Heart left ventricle (tissue), 16 donors: ENCODE results near the gene POLD4. TPM values are rescaled to one million over a fixed set of nuclear protein-coding genes. Genes with fewer than 3 reads are reported as not detected.
A peak's percentile ranks its signal among the peaks of the same experiment; 100 is the strongest.

ENCODE experiments used
- ATAC-seq, 4 donors: fragments of 200-7000 bp; cut with Tn5 transposase; one replicate each; pipeline ENCODE4 v1.9.1; 2020 to 2022; ENCODE audit warnings: moderate library complexity in 4 of 4, mild to moderate bottlenecking in 3 of 4, moderate number of reproducible peaks in 1 of 4
- DNase-seq, 5 donors: peaks; one replicate each; pipeline ENCODE4 v3.0.0-alpha.2; 2020
- H3K27ac ChIP-seq, 12 donors: fragments of 200-600 bp; sonication (generic) in 4 of 12; one replicate each; pipeline versions ENCODE4 v1.5.0 to v1.8.0; 2016 to 2022; ENCODE audit warnings: mild to moderate bottlenecking in 2 of 12
- H3K27me3 ChIP-seq, 9 donors: fragments of 200-600 bp; sonication (generic) in 2 of 9; one replicate each; pipeline versions ENCODE4 v1.5.1 to v1.8.0; 2016 to 2022; ENCODE audit warnings: mild to moderate bottlenecking in 3 of 9
- H3K36me3 ChIP-seq, 9 donors: fragments of 200-600 bp; sonication (generic) in 2 of 9; one replicate each; pipeline versions ENCODE4 v1.5.0 to v1.8.0; 2018 to 2022; ENCODE audit warnings: mild to moderate bottlenecking in 2 of 9
- H3K4me1 ChIP-seq, 12 donors: fragments of 200-600 bp; sonication (generic) in 4 of 12; one replicate each; pipeline versions ENCODE4 v1.5.0 to v1.8.0; 2016 to 2022; ENCODE audit warnings: mild to moderate bottlenecking in 3 of 12
- H3K4me3 ChIP-seq, 12 donors: fragments of 200-600 bp; sonication (generic) in 4 of 12; one replicate each; pipeline versions ENCODE4 v1.5.0 to v1.8.0; 2017 to 2022; ENCODE audit warnings: mild to moderate bottlenecking in 9 of 12, moderate library complexity in 4 of 12
- H3K9me3 ChIP-seq, 12 donors: fragments of 200-600 bp; sonication (generic) in 4 of 12; one replicate each; pipeline versions ENCODE4 v1.5.0 to v1.8.0; 2016 to 2022; ENCODE audit warnings: mild to moderate bottlenecking in 1 of 12
- POLR2A ChIP-seq, 2 donors: fragments of 450-650 bp; IDR thresholded peaks; one replicate each; pipeline ENCODE4 v1.6.1; 2017; ENCODE audit warnings: antibody characterized with exemption in 2 of 2, mild to moderate bottlenecking in 2 of 2, moderate library complexity in 2 of 2
- WGBS, 4 donors: extraction: QIAGEN DNeasy Blood & Tissue Kit in 2 of 4; methylation state at CpG; one replicate each; pipeline versions ENCODE4 v1.1.5 to v1.1.7; 2013 to 2018; 5-methylcytosine and 5-hydroxymethylcytosine counted together
- intact Hi-C, 10 donors: fragments of 100-400 bp; cut with DNase I; formaldehyde crosslinking; loops; one replicate each; pipeline versions ENCODE4 v1.11.1 to v1.14.2; 2022
- polyA plus RNA-seq, 2 donors: library from polyadenylated mRNA; stranded (reverse); fragments of 200-250 nt; gene quantifications; one replicate each; pipeline ENCODE4 v1.2.3, GENCODE V29; 2013
- total RNA-seq, 9 donors: library from RNA; depleted of rRNA in 2 of 9; stranded (reverse); fragments of >200 nt in 2 of 9; fragmentation: NEBNext Ultra II Directional in 3 of 9; extraction: Animal tissue kit (Norgen Biotek cat#: 25700) in 3 of 9; gene quantifications; one replicate each; pipeline versions ENCODE4 v1.1.0 to v1.2.4, GENCODE V29; 2016 to 2023
- TF ChIP-seq, protein P1 (sequence below), 12 donors: fragments of 200-600 bp; sonication (generic) in 4 of 12; IDR thresholded peaks; one replicate each; pipeline versions ENCODE4 v1.5.0 to v1.8.0; 2018 to 2022; ENCODE audit warnings: antibody characterized with exemption in 12 of 12, mild to moderate bottlenecking in 5 of 12
- donor health status: ischemic (EF 13 %, LVEDD 7.1; RV severe dilation, severe dysfunction).
- donor health status: healthy with polysubstance abuse.
- donor health status: DM: no; HTN: yes; CAD: no.
- donor health status: DM: no; HTN: no; CAD: no.
- donor health status: ischemic (EF 25% LVEDD 6.9; RV normal size, moderate dysfunction).
- donor health status: ischemic (EF 25% LVEDD 5.7; RV mildly dilated, moderate dysfunction).
- donor health status: healthy.
- donor health status: DM: yes; HTN: yes; CAD: no.
- donor health status: ischemic (EF 35%, LVEDD 5.7; RV mildly dilated, moderate dysfunction).
- donor health status: nonischemic (EF 11% LVEDD 7.7; RV severe dilation, severe dysfunction).
- donor health status: DM: yes; HTN: yes; CAD: no.
- donor health status: PGD.
- donor health status: ischemic (EF 29% LVEDD 5.4; RV normal size, mild dysfunction).
- donor health status: nonischemic (EF 23%, LVEDD 6.1; RV moderate dilation, normal function).

The POLD4 gene
- total and polyA plus RNA-seq, 11 donors: 36.0 to 164 (median 59.1) TPM

DNA sequence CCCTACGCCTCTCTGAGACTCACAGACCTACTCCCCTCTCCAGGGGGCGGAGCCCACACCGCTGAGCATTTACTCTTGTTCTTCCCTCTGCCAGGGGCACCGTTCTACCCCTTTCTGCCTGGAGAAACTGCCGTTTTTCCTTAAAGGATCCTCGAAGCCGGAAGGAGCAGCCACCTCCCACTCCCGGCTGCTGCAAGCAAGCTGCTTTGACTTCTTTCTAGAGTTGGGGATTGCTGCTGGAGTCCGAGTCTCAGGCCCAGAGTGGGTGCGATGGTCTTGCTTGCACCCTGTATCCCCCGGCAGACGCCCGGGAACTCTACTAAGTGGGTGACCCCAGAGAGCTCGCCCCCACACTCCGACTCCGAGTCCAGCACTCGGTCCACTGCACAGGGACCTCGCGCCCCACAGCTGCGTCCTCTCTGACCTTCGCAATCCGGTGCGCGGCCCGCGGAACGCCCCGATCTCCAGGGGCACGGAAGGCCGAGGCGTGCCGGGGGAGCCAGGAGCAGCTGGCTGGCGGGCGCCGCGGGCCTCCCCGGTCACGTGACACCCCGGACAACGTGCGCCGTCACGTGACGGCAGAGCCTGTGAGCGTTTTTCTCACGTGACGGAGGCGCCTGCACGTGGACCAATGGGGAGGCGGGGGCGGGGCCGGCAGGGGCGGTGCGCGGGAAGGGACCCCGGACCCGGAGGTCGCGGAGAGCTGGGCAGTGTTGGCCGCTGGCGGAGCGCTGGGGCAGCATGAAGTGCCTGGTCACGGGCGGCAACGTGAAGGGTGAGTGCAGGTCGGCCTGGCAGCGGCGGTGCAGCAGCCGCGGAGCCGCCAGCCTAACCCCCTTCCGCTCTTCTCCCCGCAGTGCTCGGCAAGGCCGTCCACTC lies 38.2 kb upstream of the POLD4 start, which contains the start of gene RAD9A:
RAD9A (plus strand) TSS at position 683 of the 879 bp plus-strand sequence; CDS start at position 742, 59 bp downstream.
- WGBS, 4 donors: 0 to 2% (median 1%) methylated on average over 31 to 75 of the region's 75 CpGs
- peak in 1 of 2 donors; percentile 79 for TF ChIP-seq POLR2A (IDR thresholded peaks at IDR 0.05)
- TF ChIP-seq, protein P1, sequence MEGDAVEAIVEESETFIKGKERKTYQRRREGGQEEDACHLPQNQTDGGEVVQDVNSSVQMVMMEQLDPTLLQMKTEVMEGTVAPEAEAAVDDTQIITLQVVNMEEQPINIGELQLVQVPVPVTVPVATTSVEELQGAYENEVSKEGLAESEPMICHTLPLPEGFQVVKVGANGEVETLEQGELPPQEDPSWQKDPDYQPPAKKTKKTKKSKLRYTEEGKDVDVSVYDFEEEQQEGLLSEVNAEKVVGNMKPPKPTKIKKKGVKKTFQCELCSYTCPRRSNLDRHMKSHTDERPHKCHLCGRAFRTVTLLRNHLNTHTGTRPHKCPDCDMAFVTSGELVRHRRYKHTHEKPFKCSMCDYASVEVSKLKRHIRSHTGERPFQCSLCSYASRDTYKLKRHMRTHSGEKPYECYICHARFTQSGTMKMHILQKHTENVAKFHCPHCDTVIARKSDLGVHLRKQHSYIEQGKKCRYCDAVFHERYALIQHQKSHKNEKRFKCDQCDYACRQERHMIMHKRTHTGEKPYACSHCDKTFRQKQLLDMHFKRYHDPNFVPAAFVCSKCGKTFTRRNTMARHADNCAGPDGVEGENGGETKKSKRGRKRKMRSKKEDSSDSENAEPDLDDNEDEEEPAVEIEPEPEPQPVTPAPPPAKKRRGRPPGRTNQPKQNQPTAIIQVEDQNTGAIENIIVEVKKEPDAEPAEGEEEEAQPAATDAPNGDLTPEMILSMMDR (IDR thresholded peaks at IDR 0.05): no peak

GRCh38 chr11:67390947-67391303 lies 37.6 kb upstream of the POLD4 start:
- no peaks in the 10 kb centered on the region for H3K27me3 ChIP-seq
- peaks cover 0 to 33% (median 15%) of the 10 kb centered on the region in 12 donors for H3K4me1 ChIP-seq
- no peak for ATAC-seq
- H3K27ac ChIP-seq: peak overlapping the region; percentile 45 to 93 (median 81)
- H3K4me3 ChIP-seq: peak overlapping the region; percentile 51 to 93 (median 78)
- no peaks in the 10 kb centered on the region for H3K9me3 ChIP-seq
- 9 to 14% (median 12%) methylated on average over 15 of the region's 15 CpGs for WGBS, 4 donors
- TF ChIP-seq POLR2A (IDR thresholded peaks at IDR 0.05): no peak
- TF ChIP-seq, protein P1 (IDR thresholded peaks at IDR 0.05): no peak
- intact Hi-C loops: loop anchor here in 6 of 10 donors (2.0 to 5.0 kb wide), 3 partner anchors 91 to 116 kb away; partner anchors contain the start of genes CDK2AP2 (in 3 of the 6), PITPNM1 (in 3 of the 6) and AIP (in 1 of the 6)
- DNase-seq: no peak
- H3K36me3 ChIP-seq: peaks cover 0 to 17% (median 3%) of the 10 kb centered on the region in 9 donors

More for the DNA sequence above, 38.2 kb upstream of the POLD4 start, which contains the start of gene RAD9A:
- H3K9me3 ChIP-seq: no peaks in the 10 kb centered on the region
- DNase-seq (peak; percentile 96 to 99 (median 97)), ATAC-seq (peak; percentile 65 to 89 (median 86))
- H3K27ac ChIP-seq: peak within 1 kb of the TSS; percentile 45 to 93 (median 81)
- H3K4me1 ChIP-seq: peaks cover 0 to 36% (median 16%) of the 10 kb centered on the region in 12 donors
- H3K27me3 ChIP-seq: no peaks in the 10 kb centered on the region
- intact Hi-C loops: loop anchor here in 6 of 10 donors (2.0 to 5.0 kb wide), 3 partner anchors 91 to 116 kb away; partner anchors contain the start of genes CDK2AP2 (in 3 of the 6), PITPNM1 (in 3 of the 6) and AIP (in 1 of the 6)
- H3K4me3 ChIP-seq: peak within 1 kb of the TSS; percentile 51 to 93 (median 78)
- H3K36me3 ChIP-seq: peaks cover 0 to 23% (median 7%) of the 10 kb centered on the region in 9 donors

DNA sequence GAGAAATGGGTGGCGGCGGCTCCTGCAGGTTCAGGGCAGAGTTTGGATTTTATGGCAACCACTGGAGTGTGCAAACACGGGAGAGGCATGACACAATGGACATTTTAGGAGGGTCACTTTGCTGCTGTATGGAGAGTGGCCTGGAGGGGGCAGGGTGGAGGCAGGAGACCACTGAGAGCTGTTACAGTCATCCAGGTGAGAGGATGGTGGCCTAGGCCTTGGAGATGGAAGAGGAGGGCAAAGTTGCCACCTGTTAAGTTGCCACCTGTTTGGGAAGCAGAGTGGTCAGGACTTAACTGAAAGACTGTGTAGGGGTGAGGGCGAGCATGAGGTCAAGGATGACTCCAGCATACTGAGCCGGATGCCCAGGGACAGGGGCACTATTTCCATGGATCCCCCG lies 36.1 kb upstream of the POLD4 start:
- TF ChIP-seq, protein P1 (IDR thresholded peaks at IDR 0.05): peak; percentile 39 to 67 (median 52)
- no peak for TF ChIP-seq POLR2A (IDR thresholded peaks at IDR 0.05)
- Histone ChIP-seq H3K4me3 (no peak overlapping the region), H3K27me3 (no peaks in the 10 kb centered on the region), H3K36me3 (peaks cover 0 to 9% (median 0%) of the 10 kb centered on the region in 9 donors), H3K9me3 (no peaks in the 10 kb centered on the region), H3K27ac (no peak overlapping the region), H3K4me1 (peaks cover 0 to 33% (median 19%) of the 10 kb centered on the region in 12 donors)
- WGBS, 4 donors: 64 to 71% (median 66%) methylated on average over 6 of the region's 6 CpGs
- ATAC-seq: peak in 1 of 4 donors; percentile 19
- intact Hi-C loops: loop anchor here in 2 of 10 donors (5.0 kb wide), 2 partner anchors 118 to 122 kb away; partner anchors contain the start of genes CDK2AP2 (in 1 of the 2), GRK2 (in 1 of the 2) and PITPNM1 (in 1 of the 2)
- DNase-seq: peak in 1 of 5 donors; percentile 56
